Lower leg skin (tissue), 3 donors: ENCODE measurements around the gene EPHA6.

Experiments
- CTCF ChIP-seq, 3 donors: fragments of 450-650 bp; IDR thresholded peaks; one replicate each; pipeline ENCODE4 v1.5.1; 2016; ENCODE audit warnings: antibody characterized with exemption in 3 of 3, mild to moderate bottlenecking in 3 of 3, moderate library complexity in 2 of 3
- POLR2A ChIP-seq, 2 donors: fragments of 450-650 bp; IDR thresholded peaks; one replicate each; pipeline ENCODE4 v1.6.1; 2016 to 2017; ENCODE audit warnings: antibody characterized with exemption in 2 of 2, mild to moderate bottlenecking in 1 of 2, moderate library complexity in 1 of 2

GRCh38 chr3:96803870-96804269, 10.5 kb upstream of the EPHA6 start:
- no peak for TF ChIP-seq CTCF (IDR thresholded peaks at IDR 0.05)
- no peak for TF ChIP-seq POLR2A (IDR thresholded peaks at IDR 0.05)
